ENCODE results near the gene IGLL5.

IGLL5 gene

GRCh38 chr22:22931557-22932270, 44.1 kb downstream of the IGLL5 start:
- no peak for DNase-seq (ENCODE audit: low read depth)
- H3K4me3 ChIP-seq (ENCODE audit: low read depth, low read length), result no peak overlapping the region
- TF ChIP-seq CTCF (IDR thresholded peaks at IDR 0.05; ENCODE audit: control insufficient read depth, extremely low read depth, insufficient read depth), result no peak

GRCh38 chr22:22932512-22932941, 44.9 kb downstream of the IGLL5 start:
- no peak overlapping the region for H3K4me3 ChIP-seq (ENCODE audit: low read depth, low read length)
- no peak for TF ChIP-seq CTCF (IDR thresholded peaks at IDR 0.05; ENCODE audit: control insufficient read depth, extremely low read depth, insufficient read depth)
- DNase-seq (ENCODE audit: low read depth), result no peak

- no peak for TF ChIP-seq CTCF (IDR thresholded peaks at IDR 0.05; ENCODE audit: control insufficient read depth, extremely low read depth, insufficient read depth)
- no peak for DNase-seq (ENCODE audit: low read depth)
- no peak overlapping the region for H3K4me3 ChIP-seq (ENCODE audit: low read depth, low read length)
Measured at GRCh38 chr22:22933100-22933806, 45.6 kb downstream of the IGLL5 start.

- H3K4me3 ChIP-seq (ENCODE audit: low read depth, low read length), result no peak overlapping the region
- DNase-seq (ENCODE audit: low read depth), result no peak
- TF ChIP-seq CTCF (IDR thresholded peaks at IDR 0.05; ENCODE audit: control insufficient read depth, extremely low read depth, insufficient read depth), result no peak
Measured at GRCh38 chr22:22933807-22934542, 46.4 kb downstream of the IGLL5 start.

- no peak for TF ChIP-seq CTCF (IDR thresholded peaks at IDR 0.05; ENCODE audit: control insufficient read depth, extremely low read depth, insufficient read depth)
- no peak for DNase-seq (ENCODE audit: low read depth)
- no peak overlapping the region for H3K4me3 ChIP-seq (ENCODE audit: low read depth, low read length)
Measured at GRCh38 chr22:22934543-22935055, 47.0 kb downstream of the IGLL5 start.

- no peak for TF ChIP-seq CTCF (IDR thresholded peaks at IDR 0.05; ENCODE audit: control insufficient read depth, extremely low read depth, insufficient read depth)
- no peak overlapping the region for H3K4me3 ChIP-seq (ENCODE audit: low read depth, low read length)
- no peak for DNase-seq (ENCODE audit: low read depth)
Measured at GRCh38 chr22:22935056-22935545, 47.5 kb downstream of the IGLL5 start.
